MCF 10A (cell line): ENCODE measurements around the gene POLR2C. TPM values are rescaled to one million over a fixed set of nuclear protein-coding genes. Genes with fewer than 3 reads are reported as not detected.

Experiments used
- BruUV-seq: library from RNA; stranded (reverse); fragments of 400-500 nt; replicated peaks from 2 replicates; lab custom pipeline; 2021; lab: Mats Ljungman, UMichigan
- CTCF ChIA-PET: fragments of 300-600 bp; sonication (Branson Sonifier 250); formaldehyde crosslinking; extraction: SDS; loops from one replicate; lab custom pipeline; 2021; ENCODE audit warnings: antibody characterized with exemption, inconsistent platforms; lab: Yijun Ruan, JAX
- POLR2A ChIA-PET: fragments of 300-600, 350-650 bp; sonication (Branson Sonifier 250); formaldehyde crosslinking; extraction: SDS; loops from one replicate; lab custom pipeline; 2020; ENCODE audit warnings: antibody characterized with exemption, inconsistent platforms; lab: Yijun Ruan, JAX
- DNase-seq: peaks from one replicate; pipeline ENCODE4 v3.0.0-alpha.2; 2018; ENCODE audit not compliant: unreplicated experiment
- H3K27ac Mint-ChIP-seq: one replicate; pipeline ENCODE4 v1.8.0; 2022; ENCODE audit warnings: mild to moderate bottlenecking, low read depth, mixed read lengths; ENCODE audit not compliant: unreplicated experiment
- H3K27me3 Mint-ChIP-seq: one replicate; pipeline ENCODE4 v1.8.0; 2022; ENCODE audit warnings: mixed read lengths; ENCODE audit not compliant: insufficient read depth, unreplicated experiment
- H3K36me3 Mint-ChIP-seq: one replicate; pipeline ENCODE4 v1.8.0; 2022; ENCODE audit warnings: mild to moderate bottlenecking, moderate library complexity, mixed read lengths; ENCODE audit not compliant: insufficient read depth, unreplicated experiment
- H3K4me1 Mint-ChIP-seq: one replicate; pipeline ENCODE4 v1.8.0; 2022; ENCODE audit warnings: mixed read lengths; ENCODE audit not compliant: insufficient read depth, unreplicated experiment
- H3K4me3 Mint-ChIP-seq: one replicate; pipeline ENCODE4 v1.8.0; 2022; ENCODE audit warnings: mild to moderate bottlenecking, moderate library complexity, mixed read lengths; ENCODE audit not compliant: unreplicated experiment
- H3K9me3 Mint-ChIP-seq: one replicate; pipeline ENCODE4 v1.8.0; 2022; ENCODE audit warnings: mixed read lengths; ENCODE audit not compliant: unreplicated experiment
- CTCF ChIP-seq: fragments of 200-600 bp; IDR thresholded peaks from one replicate; pipeline ENCODE4 v1.8.0; 2022; ENCODE audit warnings: antibody characterized with exemption, mild to moderate bottlenecking; ENCODE audit not compliant: unreplicated experiment
- intact Hi-C: fragments of 100-400 bp; cut with micrococcal nuclease; formaldehyde crosslinking; loops from 2 replicates; pipeline ENCODE4 v1.14.1; 2022
- total RNA-seq: library from RNA; stranded (reverse); gene quantifications from 2 replicates; pipeline ENCODE4 v1.2.3, GENCODE V29; 2022

Gene POLR2C
- total RNA-seq, 1 experiment from 2014 or later, result 44.8 TPM

- Mint-ChIP-seq H3K9me3 (no peaks in the 10 kb centered on the region), H3K4me3 (peak overlapping the region; percentile 76), H3K27me3 (no peaks in the 10 kb centered on the region), H3K4me1 (peaks cover 7% of the 10 kb centered on the region), H3K36me3 (peaks cover 48% of the 10 kb centered on the region), H3K27ac (peak overlapping the region; percentile 93)
- DNase-seq, result no peak
- BruUV-seq, result no TSS peak
- POLR2A ChIA-PET, result interaction anchor here (0.7 to 6.5 kb wide), 9 partner anchors 8 to 164 kb away, joined by 3 to 73 read pairs (median 4); partner anchors contain the start of genes CIAPIN1, COQ9 and DOK4
- CTCF ChIA-PET, result interaction anchor here (0.5 to 2.5 kb wide), 18 partner anchors 9 to 1012 kb away, joined by 3 to 23 read pairs (median 5); partner anchors contain the start of genes ARL2BP, CIAPIN1, COQ9 and NUDT21
- TF ChIP-seq CTCF, result no peak
- intact Hi-C loops, result loop anchor here (2.0 kb wide), 1 partner anchor 44 kb away; no protein-coding TSS in a partner anchor
Observed at GRCh38 chr16:57462978-57463362, 491 bp downstream of the POLR2C start.

- ChIA-PET CTCF (interaction anchor here (0.7 to 2.3 kb wide), 5 partner anchors 10 to 664 kb away, joined by 3 to 7 read pairs (median 3); partner anchors contain the start of gene CFAP20), POLR2A (interaction anchor here (1.7 to 6.5 kb wide), 2 partner anchors 8 to 16 kb away, joined by 4 to 73 read pairs; partner anchors contain the start of genes CIAPIN1 and COQ9)
- TF ChIP-seq CTCF, result no peak
- DNase-seq, result no peak
- peaks cover 58% of the 10 kb centered on the region for H3K36me3 Mint-ChIP-seq
- no peaks in the 10 kb centered on the region for H3K27me3 Mint-ChIP-seq
- no peaks in the 10 kb centered on the region for H3K9me3 Mint-ChIP-seq
- no peak overlapping the region for H3K27ac Mint-ChIP-seq
- H3K4me3 Mint-ChIP-seq, result no peak overlapping the region
- H3K4me1 Mint-ChIP-seq, result peaks cover 7% of the 10 kb centered on the region
- no TSS peak for BruUV-seq
- intact Hi-C loops, result no loop called here
Observed at GRCh38 chr16:57464523-57464922, 2.0 kb downstream of the POLR2C start.

- no peak overlapping the region for H3K27ac Mint-ChIP-seq
- no peaks in the 10 kb centered on the region for H3K9me3 Mint-ChIP-seq
- POLR2A ChIA-PET, result no interaction called here
- intact Hi-C loops, result no loop called here
- CTCF ChIA-PET, result no interaction called here
- peaks cover 64% of the 10 kb centered on the region for H3K36me3 Mint-ChIP-seq
- no peak for DNase-seq
- no peak for TF ChIP-seq CTCF
- H3K27me3 Mint-ChIP-seq, result no peaks in the 10 kb centered on the region
- BruUV-seq, result no TSS peak
- no peak overlapping the region for H3K4me3 Mint-ChIP-seq
- peaks cover 7% of the 10 kb centered on the region for H3K4me1 Mint-ChIP-seq
Observed at GRCh38 chr16:57468346-57468745, 5.9 kb downstream of the POLR2C start.

- ChIA-PET POLR2A (no interaction called here), CTCF (interaction anchor here (1.5 kb wide), 1 partner anchor 107 kb away, joined by 3 read pairs; no protein-coding TSS in a partner anchor)
- TF ChIP-seq CTCF, result no peak
- no TSS peak for BruUV-seq
- intact Hi-C loops, result no loop called here
- Mint-ChIP-seq H3K27me3 (no peaks in the 10 kb centered on the region), H3K4me1 (peaks cover 7% of the 10 kb centered on the region), H3K36me3 (peaks cover 64% of the 10 kb centered on the region), H3K9me3 (no peaks in the 10 kb centered on the region), H3K4me3 (no peak overlapping the region), H3K27ac (no peak overlapping the region)
- no peak for DNase-seq
Observed at GRCh38 chr16:57469046-57469445, 6.6 kb downstream of the POLR2C start.
